ENCODE measurements around the gene TBC1D14.
A peak's percentile ranks its signal among the peaks of the same experiment; 100 is the strongest.

Gene TBC1D14

DNA sequence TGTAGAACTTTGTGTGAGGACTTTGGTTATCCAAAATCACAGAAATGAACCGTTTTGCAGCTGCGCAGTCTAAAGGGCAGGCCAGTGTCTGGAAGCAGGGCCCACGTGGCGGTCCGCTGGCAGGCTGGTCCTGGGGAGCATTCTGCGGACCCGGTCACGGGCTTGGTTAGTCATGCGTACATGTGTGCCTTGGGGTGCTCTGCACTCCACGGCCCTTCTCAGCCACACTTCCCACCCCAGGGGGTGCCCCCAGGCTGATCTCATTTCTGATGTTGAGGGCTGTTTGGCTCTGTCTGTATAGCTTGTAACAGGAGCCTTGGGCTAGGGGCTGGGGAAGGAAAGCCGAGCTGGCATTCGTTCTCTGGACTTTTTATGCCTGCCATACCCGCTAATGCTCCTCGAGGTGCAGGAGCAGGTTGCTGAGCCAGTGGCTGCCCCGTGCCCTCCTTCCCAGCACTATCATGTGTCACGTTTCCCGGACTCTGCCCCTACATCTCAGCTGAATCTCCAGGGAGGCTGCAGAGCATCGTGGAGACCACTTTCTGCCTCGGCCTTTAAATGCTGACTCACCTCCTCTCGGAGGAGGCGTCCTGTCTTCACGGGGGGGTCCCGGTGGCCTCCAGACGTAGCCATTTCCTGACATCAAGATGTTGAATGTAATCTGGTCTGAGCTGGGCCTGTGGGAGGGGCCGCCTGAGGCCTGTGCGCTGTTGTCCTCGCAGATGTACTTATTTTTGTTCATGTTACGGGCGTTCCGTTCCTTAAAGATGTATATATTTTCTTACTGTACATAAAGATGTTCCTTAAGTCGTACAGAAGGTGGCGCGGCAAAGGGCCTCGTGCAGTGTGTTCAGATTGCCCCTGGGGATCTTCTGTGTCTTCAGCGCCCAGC, 122.2 kb downstream of the TBC1D14 start:
- Mint-ChIP-seq H3K27ac (peak overlapping the region in 1 of 3 experiments; percentile 62), H3K9me3 (no peaks in the 10 kb centered on the region), H3K27me3 (ENCODE audit: low read depth) (no peaks in the 10 kb centered on the region), H3K4me1 (no peaks in the 10 kb centered on the region), H3K4me3 (no peak overlapping the region), H3K36me3 (ENCODE audit: low read depth) (peaks cover 42% of the 10 kb centered on the region)
- no peak for TF ChIP-seq CTCF (IDR thresholded peaks at IDR 0.05; ENCODE audit: unreplicated experiment in 3 of 3)

- peaks cover 36% of the 10 kb centered on the region for H3K36me3 Mint-ChIP-seq (ENCODE audit: low read depth)
- no peak for TF ChIP-seq CTCF (IDR thresholded peaks at IDR 0.05; ENCODE audit: unreplicated experiment in 3 of 3)
- no peaks in the 10 kb centered on the region for H3K4me1 Mint-ChIP-seq
- peak overlapping the region in 1 of 3 experiments; percentile 62 for H3K27ac Mint-ChIP-seq
- H3K4me3 Mint-ChIP-seq = no peak overlapping the region
- no peaks in the 10 kb centered on the region for H3K9me3 Mint-ChIP-seq
- no peaks in the 10 kb centered on the region for H3K27me3 Mint-ChIP-seq (ENCODE audit: low read depth)
Observed at GRCh38 chr4:7032596-7032995, 123.0 kb downstream of the TBC1D14 start.

DNA sequence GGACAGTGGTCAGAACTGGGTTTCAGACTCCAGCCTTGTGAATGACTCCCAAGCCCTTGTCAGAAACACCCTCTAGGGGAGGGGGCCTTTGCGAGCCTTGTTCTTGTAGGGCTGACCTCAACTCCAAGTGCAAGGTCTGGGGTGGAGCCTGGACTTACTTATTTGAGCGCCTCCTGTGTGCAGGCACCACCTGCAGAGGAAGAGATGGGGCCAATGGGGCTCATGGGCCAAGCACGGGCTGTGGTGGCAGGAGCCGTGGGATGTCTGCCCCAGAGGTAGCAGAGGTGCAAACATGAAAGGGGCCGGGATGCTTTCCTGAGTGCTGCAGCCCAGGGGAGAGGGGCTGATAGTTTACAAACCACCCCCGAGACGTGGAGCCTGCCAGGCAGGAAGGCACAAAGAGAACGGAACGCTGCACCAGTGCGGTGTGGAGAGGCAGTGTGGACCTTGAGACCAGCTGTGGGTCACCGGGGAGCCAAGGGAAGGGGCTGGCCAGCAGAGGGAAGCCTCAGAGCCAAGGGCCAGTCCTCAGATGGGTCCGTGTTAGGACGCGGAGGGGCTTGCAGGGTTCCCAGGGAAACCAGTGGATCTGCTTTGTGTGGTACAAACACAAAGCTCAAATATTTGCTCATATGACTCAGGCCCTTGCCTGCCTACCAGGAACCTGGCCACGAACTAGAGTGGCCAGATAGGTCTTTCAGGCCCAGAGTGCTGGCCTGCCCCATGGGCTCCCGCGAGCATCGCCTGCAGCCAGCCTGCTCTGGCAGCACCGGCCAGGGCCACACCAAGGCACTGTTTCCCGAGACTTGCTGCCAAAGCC, 124.8 kb downstream of the TBC1D14 start:
- no peak for TF ChIP-seq CTCF (IDR thresholded peaks at IDR 0.05; ENCODE audit: unreplicated experiment in 3 of 3)
- peaks cover 25% of the 10 kb centered on the region for H3K36me3 Mint-ChIP-seq (ENCODE audit: low read depth)
- H3K4me1 Mint-ChIP-seq = no peaks in the 10 kb centered on the region
- no peak overlapping the region for H3K27ac Mint-ChIP-seq
- no peak overlapping the region for H3K4me3 Mint-ChIP-seq
- no peaks in the 10 kb centered on the region for H3K9me3 Mint-ChIP-seq
- H3K27me3 Mint-ChIP-seq (ENCODE audit: low read depth) = peaks cover 5% of the 10 kb centered on the region

DNA sequence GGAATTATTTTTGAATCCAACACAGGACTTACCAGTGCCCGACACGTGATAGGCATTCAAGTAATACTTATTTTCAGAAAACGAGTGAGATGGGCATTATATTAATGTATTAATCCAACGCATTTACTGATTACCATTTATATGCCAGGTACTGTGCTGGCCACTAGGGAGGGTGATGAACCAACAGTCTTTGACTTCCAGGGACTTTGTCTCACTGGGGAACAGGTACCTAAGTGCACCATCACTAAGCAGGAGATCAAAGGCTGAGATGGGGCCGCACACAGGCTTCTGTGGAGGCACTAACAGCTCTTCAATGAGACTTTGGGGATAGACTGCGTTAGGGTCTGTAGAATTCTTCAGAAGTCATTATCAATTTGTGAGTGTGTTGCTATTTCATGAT, 127.8 kb downstream of the TBC1D14 start:
- H3K4me3 Mint-ChIP-seq = no peak overlapping the region
- peaks cover 12% of the 10 kb centered on the region for H3K27me3 Mint-ChIP-seq (ENCODE audit: low read depth)
- peaks cover 2% of the 10 kb centered on the region for H3K36me3 Mint-ChIP-seq (ENCODE audit: low read depth)
- no peaks in the 10 kb centered on the region for H3K9me3 Mint-ChIP-seq
- H3K4me1 Mint-ChIP-seq = peaks cover 10% of the 10 kb centered on the region
- no peak overlapping the region for H3K27ac Mint-ChIP-seq
- TF ChIP-seq CTCF (IDR thresholded peaks at IDR 0.05; ENCODE audit: unreplicated experiment in 3 of 3) = peak in 1 of 3 experiments; percentile 7

DNA sequence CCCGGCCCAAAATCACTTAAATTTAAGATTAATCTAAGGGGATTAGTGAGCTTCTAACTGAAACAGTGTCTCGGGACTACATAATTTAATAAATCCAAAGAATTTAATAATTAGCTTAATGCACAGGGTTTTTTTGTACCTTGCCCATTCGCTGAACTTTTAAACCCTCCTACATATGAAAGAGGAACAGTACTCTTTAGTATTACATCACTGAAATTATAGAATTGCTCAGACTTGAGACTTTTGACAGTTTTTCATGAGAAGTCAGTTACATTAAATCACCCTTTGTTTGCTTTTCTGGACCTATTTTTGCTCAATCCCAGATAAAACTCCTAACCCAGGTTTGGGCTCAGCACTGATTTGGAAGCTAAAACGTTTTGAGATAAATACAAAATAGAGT, 131.1 kb downstream of the TBC1D14 start:
- no peak for TF ChIP-seq CTCF (IDR thresholded peaks at IDR 0.05; ENCODE audit: unreplicated experiment in 3 of 3)
- Mint-ChIP-seq H3K4me3 (peak overlapping the region; percentile 28 to 66 (median 41)), H3K27ac (no peak overlapping the region), H3K36me3 (ENCODE audit: low read depth) (no peaks in the 10 kb centered on the region), H3K4me1 (peaks cover 26% of the 10 kb centered on the region), H3K27me3 (ENCODE audit: low read depth) (peaks cover 12% of the 10 kb centered on the region), H3K9me3 (no peaks in the 10 kb centered on the region)
